Activated T-cell treated with anti-CD3 and anti-CD28 coated beads, Interleukin-2, amount 50 U/mL, for 24 hours (primary cell): ENCODE results near the gene LAG3.

Experiments used
- DNase-seq: peaks from one replicate; pipeline ENCODE4 v3.0.0-alpha.2; 2020
- H3K27ac Mint-ChIP-seq: 2 replicates; pipeline ENCODE4 v1.8.0; 2020; ENCODE audit warnings: mild to moderate bottlenecking, mixed read lengths
- H3K27me3 Mint-ChIP-seq: 2 replicates; pipeline ENCODE4 v1.8.0; 2020; ENCODE audit warnings: mixed read lengths
- H3K36me3 Mint-ChIP-seq: 2 replicates; pipeline ENCODE4 v1.8.0; 2020; ENCODE audit warnings: low read depth, mixed read lengths
- H3K4me1 Mint-ChIP-seq: 2 replicates; pipeline ENCODE4 v1.8.0; 2020; ENCODE audit warnings: low read depth, mixed read lengths
- H3K4me3 Mint-ChIP-seq: 2 replicates; pipeline ENCODE4 v1.8.0; 2020; ENCODE audit warnings: mild to moderate bottlenecking, moderate library complexity, mixed read lengths
- H3K9me3 Mint-ChIP-seq: 2 replicates; pipeline ENCODE4 v1.8.0; 2020; ENCODE audit warnings: mixed read lengths

The LAG3 gene

GRCh38 chr12:6784296-6784695 is 12.0 kb downstream of the LAG3 start:
- Mint-ChIP-seq H3K27me3 (no peaks in the 10 kb centered on the region), H3K36me3 (peaks cover under 1% of the 10 kb centered on the region), H3K4me1 (peaks cover 82% of the 10 kb centered on the region), H3K27ac (peak overlapping the region; percentile 55), H3K4me3 (no peak overlapping the region), H3K9me3 (no peaks in the 10 kb centered on the region)
- no peak for DNase-seq

- Mint-ChIP-seq H3K4me3 (no peak overlapping the region), H3K9me3 (no peaks in the 10 kb centered on the region), H3K4me1 (peaks cover 79% of the 10 kb centered on the region), H3K27me3 (no peaks in the 10 kb centered on the region), H3K27ac (peak overlapping the region; percentile 55), H3K36me3 (peaks cover 5% of the 10 kb centered on the region)
- DNase-seq: no peak
Measured at GRCh38 chr12:6784761-6785160, 12.4 kb downstream of the LAG3 start.

DNA sequence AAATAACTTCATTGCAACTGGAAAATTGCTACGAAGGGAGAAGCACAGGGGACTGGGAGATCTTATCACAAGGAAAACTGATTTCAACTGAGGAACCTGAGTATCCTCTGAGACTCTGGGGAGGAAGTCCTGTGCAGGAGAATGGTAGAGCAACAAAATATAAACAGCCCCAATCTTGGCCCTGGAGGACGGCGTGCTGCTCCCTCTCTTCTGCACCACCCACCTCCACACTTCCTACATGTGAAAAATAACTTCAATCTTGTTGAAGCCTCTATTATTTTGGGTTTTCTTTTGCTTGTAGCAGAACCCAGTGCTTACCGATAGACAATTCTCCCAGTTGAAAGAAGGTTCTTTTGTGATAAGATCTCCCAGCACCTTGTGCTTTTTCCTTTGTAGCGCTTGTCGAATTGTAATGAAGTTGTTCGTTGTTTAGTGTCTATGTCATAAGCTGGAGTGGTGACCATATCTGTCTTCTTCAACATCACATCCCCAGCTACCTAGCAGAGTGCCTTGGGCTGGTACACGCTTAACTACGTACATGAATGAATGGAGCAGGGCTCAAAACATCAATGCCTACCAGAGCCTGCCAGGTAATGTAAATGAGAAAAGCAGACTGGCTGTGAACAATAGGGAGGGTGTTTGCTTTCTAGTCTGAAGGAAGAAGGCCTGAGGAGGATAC is 14.2 kb downstream of the LAG3 start:
- H3K4me3 Mint-ChIP-seq: peak overlapping the region; percentile 39
- H3K27ac Mint-ChIP-seq: peak overlapping the region; percentile 76
- DNase-seq: no peak
- no peaks in the 10 kb centered on the region for H3K27me3 Mint-ChIP-seq
- peaks cover 68% of the 10 kb centered on the region for H3K4me1 Mint-ChIP-seq
- peaks cover 16% of the 10 kb centered on the region for H3K36me3 Mint-ChIP-seq
- no peaks in the 10 kb centered on the region for H3K9me3 Mint-ChIP-seq

- Mint-ChIP-seq H3K4me3 (no peak overlapping the region), H3K27me3 (no peaks in the 10 kb centered on the region), H3K36me3 (peaks cover 24% of the 10 kb centered on the region), H3K9me3 (no peaks in the 10 kb centered on the region), H3K27ac (peak overlapping the region; percentile 76), H3K4me1 (peaks cover 70% of the 10 kb centered on the region)
- no peak for DNase-seq
Measured at GRCh38 chr12:6787309-6787708, 15.0 kb downstream of the LAG3 start.

DNA sequence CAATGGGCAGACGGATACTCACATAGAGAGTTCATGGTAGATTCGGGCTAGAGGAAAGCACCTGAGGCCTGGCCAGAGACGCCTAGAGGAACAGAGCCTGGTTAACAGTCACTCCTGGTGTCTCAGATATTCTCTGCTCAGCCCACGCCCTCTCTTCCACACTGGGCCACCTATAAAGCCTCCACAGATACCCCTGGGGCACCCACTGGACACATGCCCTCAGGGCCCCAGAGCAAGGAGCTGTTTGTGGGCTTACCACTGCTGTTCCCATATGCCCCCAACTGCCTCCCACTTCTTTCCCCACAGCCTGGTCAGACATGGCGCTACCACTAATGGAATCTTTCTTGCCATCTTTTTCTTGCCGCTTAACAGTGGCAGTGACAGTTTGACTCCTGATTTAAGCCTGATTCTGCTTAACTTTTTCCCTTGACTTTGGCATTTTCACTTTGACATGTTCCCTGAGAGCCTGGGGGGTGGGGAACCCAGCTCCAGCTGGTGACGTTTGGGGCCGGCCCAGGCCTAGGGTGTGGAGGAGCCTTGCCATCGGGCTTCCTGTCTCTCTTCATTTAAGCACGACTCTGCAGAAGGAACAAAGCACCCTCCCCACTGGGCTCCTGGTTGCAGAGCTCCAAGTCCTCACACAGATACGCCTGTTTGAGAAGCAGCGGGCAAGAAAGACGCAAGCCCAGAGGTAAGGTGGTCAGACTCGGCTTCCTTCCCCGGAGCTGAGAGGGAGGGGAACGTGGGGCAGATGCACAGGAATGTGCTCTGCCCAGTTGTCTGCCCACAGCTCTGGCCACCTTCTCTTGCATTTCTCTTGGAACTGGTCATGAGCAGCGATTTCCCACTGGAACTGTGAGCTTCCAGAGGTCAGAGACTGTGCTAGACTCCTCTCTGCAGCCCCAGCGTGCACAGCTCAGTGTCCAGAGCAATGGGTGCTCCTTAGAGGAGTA is 16.9 kb downstream of the LAG3 start, which contains the start of gene CD4:
TSS of gene CD4 (plus strand) at position 557 of the 953 bp plus-strand sequence. CDS start 10,611 bp downstream, outside the sequence.
- no peaks in the 10 kb centered on the region for H3K27me3 Mint-ChIP-seq
- H3K4me1 Mint-ChIP-seq: peaks cover 63% of the 10 kb centered on the region
- H3K27ac Mint-ChIP-seq: peak within 1 kb of the TSS; percentile 93
- peak; percentile 82 for DNase-seq
- no peaks in the 10 kb centered on the region for H3K9me3 Mint-ChIP-seq
- peak within 1 kb of the TSS; percentile 90 for H3K4me3 Mint-ChIP-seq
- peaks cover 42% of the 10 kb centered on the region for H3K36me3 Mint-ChIP-seq

DNA sequence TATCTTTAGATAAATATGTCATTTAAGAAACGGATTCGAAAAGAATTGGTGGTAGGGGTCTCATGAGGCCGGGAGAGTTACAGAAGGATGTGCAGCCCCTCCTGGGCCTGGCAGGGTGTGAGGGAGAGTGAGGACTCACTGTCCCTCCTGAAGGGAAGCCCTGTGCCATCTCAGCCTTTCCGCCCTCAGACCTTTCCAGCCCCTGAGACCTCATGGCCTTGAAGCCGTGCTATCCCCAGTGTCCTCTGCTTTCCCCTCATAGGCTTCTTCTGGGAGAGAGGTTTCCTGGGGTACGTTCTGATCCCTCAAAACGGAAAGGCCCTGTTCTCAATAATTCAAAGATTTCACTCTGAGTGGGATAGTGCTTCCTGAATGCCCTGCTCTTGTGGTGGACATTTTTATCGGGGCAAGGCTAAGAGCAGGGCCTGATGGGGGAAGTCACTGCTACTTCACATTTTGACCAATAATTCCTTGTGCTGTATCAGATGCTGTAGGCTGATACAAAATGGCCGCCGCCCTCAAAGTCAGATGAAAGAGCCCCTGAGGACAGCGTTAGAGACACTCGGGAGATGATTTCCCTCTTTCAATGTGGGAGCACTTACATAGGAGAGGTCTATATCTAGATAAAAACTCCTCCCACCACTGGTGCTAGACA is 18.3 kb downstream of the LAG3 start:
- H3K4me1 Mint-ChIP-seq: peaks cover 57% of the 10 kb centered on the region
- peak overlapping the region; percentile 90 for H3K4me3 Mint-ChIP-seq
- peaks cover 56% of the 10 kb centered on the region for H3K36me3 Mint-ChIP-seq
- peak; percentile 60 for DNase-seq
- H3K27me3 Mint-ChIP-seq: no peaks in the 10 kb centered on the region
- H3K27ac Mint-ChIP-seq: peak overlapping the region; percentile 93
- no peaks in the 10 kb centered on the region for H3K9me3 Mint-ChIP-seq

- Mint-ChIP-seq H3K9me3 (no peaks in the 10 kb centered on the region), H3K36me3 (peaks cover 69% of the 10 kb centered on the region), H3K27ac (peak overlapping the region; percentile 93), H3K4me1 (peaks cover 58% of the 10 kb centered on the region), H3K4me3 (peak overlapping the region; percentile 90), H3K27me3 (no peaks in the 10 kb centered on the region)
- peak; percentile 61 for DNase-seq
Measured at GRCh38 chr12:6791931-6792520, 19.7 kb downstream of the LAG3 start.

GRCh38 chr12:6792522-6793201 is 20.3 kb downstream of the LAG3 start:
- peaks cover 75% of the 10 kb centered on the region for H3K36me3 Mint-ChIP-seq

GRCh38 chr12:6795088-6795487 is 22.8 kb downstream of the LAG3 start:
- Mint-ChIP-seq H3K36me3 (peaks cover 89% of the 10 kb centered on the region), H3K4me3 (no peak overlapping the region), H3K27ac (peak overlapping the region; percentile 66), H3K9me3 (no peaks in the 10 kb centered on the region), H3K4me1 (peaks cover 48% of the 10 kb centered on the region), H3K27me3 (no peaks in the 10 kb centered on the region)
- DNase-seq: no peak

More at GRCh38 chr12:6792522-6793201, 20.3 kb downstream of the LAG3 start:
- no peaks in the 10 kb centered on the region for H3K9me3 Mint-ChIP-seq
- peaks cover 58% of the 10 kb centered on the region for H3K4me1 Mint-ChIP-seq
- peak overlapping the region; percentile 90 for H3K4me3 Mint-ChIP-seq
- no peaks in the 10 kb centered on the region for H3K27me3 Mint-ChIP-seq
- DNase-seq: peak; percentile 56
- H3K27ac Mint-ChIP-seq: peak overlapping the region; percentile 93

DNA sequence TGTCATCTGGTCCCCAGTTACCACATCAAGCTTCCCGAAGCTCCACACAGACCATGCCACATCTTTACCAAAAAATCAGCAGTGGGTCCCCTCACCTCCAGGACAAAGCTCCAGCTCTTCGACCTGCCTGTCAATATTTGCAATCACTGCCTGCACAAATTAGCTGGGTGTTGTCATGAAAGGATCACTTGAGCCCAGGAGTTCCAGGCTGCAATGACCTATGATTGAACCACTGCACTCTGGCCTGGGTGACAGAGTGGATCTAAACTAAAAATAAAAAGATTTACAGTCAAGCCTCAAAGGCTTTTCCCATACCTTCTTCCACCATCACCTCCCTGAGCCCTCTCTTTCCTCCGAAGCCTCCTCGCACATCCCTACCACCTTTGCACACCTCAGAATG is 24.3 kb downstream of the LAG3 start:
- H3K36me3 Mint-ChIP-seq: peaks cover 84% of the 10 kb centered on the region
- H3K4me3 Mint-ChIP-seq: no peak overlapping the region
- H3K9me3 Mint-ChIP-seq: no peaks in the 10 kb centered on the region
- H3K27me3 Mint-ChIP-seq: no peaks in the 10 kb centered on the region
- H3K4me1 Mint-ChIP-seq: peaks cover 47% of the 10 kb centered on the region
- no peak overlapping the region for H3K27ac Mint-ChIP-seq
- no peak for DNase-seq

DNA sequence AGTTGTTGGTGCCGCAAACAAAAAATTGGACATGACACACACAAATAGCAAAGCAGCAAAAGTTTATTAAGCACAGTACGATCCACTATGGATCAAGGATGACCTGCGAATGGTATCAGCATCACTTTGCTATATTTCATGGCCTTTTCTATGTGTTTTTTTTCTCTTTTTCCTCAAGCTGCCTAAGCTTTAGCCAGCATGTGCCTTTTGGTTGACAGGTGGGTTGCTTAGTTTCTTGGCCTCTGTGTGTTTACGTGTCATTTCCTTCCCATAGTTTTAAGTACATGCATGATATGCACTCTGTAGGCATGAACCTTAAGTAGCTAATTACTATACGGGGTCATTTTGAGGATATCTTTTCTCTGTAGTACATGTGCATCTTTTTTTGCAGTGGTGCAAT is 26.8 kb downstream of the LAG3 start:
- H3K27me3 Mint-ChIP-seq: no peaks in the 10 kb centered on the region
- peak overlapping the region; percentile 11 for H3K27ac Mint-ChIP-seq
- H3K4me1 Mint-ChIP-seq: peaks cover 29% of the 10 kb centered on the region
- no peak overlapping the region for H3K4me3 Mint-ChIP-seq
- no peaks in the 10 kb centered on the region for H3K9me3 Mint-ChIP-seq
- DNase-seq: no peak
- peaks cover 78% of the 10 kb centered on the region for H3K36me3 Mint-ChIP-seq

DNA sequence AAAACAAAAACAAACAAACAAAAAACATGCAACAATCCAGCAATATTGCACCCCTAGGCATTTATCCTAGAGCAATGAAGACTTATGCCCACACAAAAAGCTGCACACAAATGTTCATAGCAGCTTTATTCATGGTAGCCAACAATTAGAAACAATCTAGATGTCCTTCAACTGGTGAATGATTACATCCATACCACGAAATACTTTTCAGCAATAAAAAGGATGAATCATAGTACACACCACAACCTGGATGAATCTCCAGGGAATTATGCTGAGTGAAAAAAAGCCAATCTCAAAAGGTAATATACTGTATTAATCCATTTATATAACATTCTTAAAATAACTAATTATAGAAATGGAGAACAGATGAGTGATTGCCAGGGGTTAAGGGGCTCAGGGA is 34.9 kb downstream of the LAG3 start:
- peaks cover 17% of the 10 kb centered on the region for H3K4me1 Mint-ChIP-seq
- no peak overlapping the region for H3K27ac Mint-ChIP-seq
- no peak for DNase-seq
- no peaks in the 10 kb centered on the region for H3K9me3 Mint-ChIP-seq
- H3K27me3 Mint-ChIP-seq: no peaks in the 10 kb centered on the region
- no peak overlapping the region for H3K4me3 Mint-ChIP-seq
- peaks cover 50% of the 10 kb centered on the region for H3K36me3 Mint-ChIP-seq

DNA sequence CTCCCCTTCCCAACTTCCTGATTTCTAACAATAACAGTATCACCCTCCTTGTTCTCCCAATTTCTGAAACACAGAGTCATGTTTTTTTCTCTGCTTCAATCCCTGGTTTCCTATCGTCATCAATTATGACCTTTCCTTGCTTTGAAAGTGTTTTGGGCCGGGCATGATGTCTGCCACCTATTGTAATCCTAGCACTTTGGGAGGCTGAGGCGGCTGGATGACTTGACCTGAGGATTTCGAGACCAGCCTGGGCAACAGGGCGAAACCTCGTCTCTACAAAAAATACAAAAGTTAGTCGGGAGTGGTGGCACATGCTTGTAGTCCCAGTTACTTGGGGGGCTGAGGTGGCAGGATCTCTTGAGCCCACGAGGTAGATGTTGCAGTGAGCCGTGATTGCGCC is 36.7 kb downstream of the LAG3 start:
- no peaks in the 10 kb centered on the region for H3K27me3 Mint-ChIP-seq
- no peak for DNase-seq
- peaks cover 46% of the 10 kb centered on the region for H3K36me3 Mint-ChIP-seq
- H3K4me3 Mint-ChIP-seq: no peak overlapping the region
- H3K27ac Mint-ChIP-seq: peak overlapping the region; percentile 35
- H3K4me1 Mint-ChIP-seq: peaks cover 17% of the 10 kb centered on the region
- no peaks in the 10 kb centered on the region for H3K9me3 Mint-ChIP-seq

GRCh38 chr12:6810758-6811157 is 38.4 kb downstream of the LAG3 start:
- no peaks in the 10 kb centered on the region for H3K27me3 Mint-ChIP-seq
- DNase-seq: no peak
- no peaks in the 10 kb centered on the region for H3K9me3 Mint-ChIP-seq
- H3K4me1 Mint-ChIP-seq: peaks cover 15% of the 10 kb centered on the region
- peaks cover 52% of the 10 kb centered on the region for H3K36me3 Mint-ChIP-seq
- peak overlapping the region; percentile 31 for H3K27ac Mint-ChIP-seq
- H3K4me3 Mint-ChIP-seq: no peak overlapping the region
